IPS DF 4.7 (cell line): ENCODE data around the gene NUP160.
"Not testable (repeated sequence)": the region's sequence is repeated elsewhere in the genome, so short reads cannot be mapped to it uniquely, and the experiment has no call there.

Experiments
- DNase-seq: peaks from one replicate; pipeline ENCODE4 v3.0.0-alpha.2; 2013; ENCODE audit warnings: low spot score; ENCODE audit errors: extremely low read depth

NUP160 gene

GRCh38 chr11:47861728-47862127 lies 13.6 kb upstream of the NUP160 start:
- no peak for DNase-seq

- DNase-seq: no peak
Observed at GRCh38 chr11:47860536-47860935, 12.4 kb upstream of the NUP160 start.

- DNase-seq: no peak
Observed at GRCh38 chr11:47857892-47858543, 9.9 kb upstream of the NUP160 start.

- DNase-seq: no peak
Observed at GRCh38 chr11:47857485-47857884, 9.3 kb upstream of the NUP160 start.

- DNase-seq: no peak
Observed at GRCh38 chr11:47856186-47856585, 8.0 kb upstream of the NUP160 start.

- no peak for DNase-seq
Observed at GRCh38 chr11:47854667-47855066, 6.5 kb upstream of the NUP160 start.

GRCh38 chr11:47852053-47852452 lies 3.9 kb upstream of the NUP160 start:
- no peak for DNase-seq

GRCh38 chr11:47850337-47850736 lies 2.2 kb upstream of the NUP160 start:
- DNase-seq: no peak

- DNase-seq: no peak
Observed at GRCh38 chr11:47848700-47849155, 578 bp upstream of the NUP160 start.

GRCh38 chr11:47847537-47847891 lies 636 bp downstream of the NUP160 start:
- DNase-seq: no peak

- DNase-seq: no peak
Observed at GRCh38 chr11:47846998-47847397, 1.2 kb downstream of the NUP160 start.

- no peak for DNase-seq
Observed at GRCh38 chr11:47843361-47844055, 4.6 kb downstream of the NUP160 start.

GRCh38 chr11:47842749-47843148 lies 5.4 kb downstream of the NUP160 start:
- no peak for DNase-seq

GRCh38 chr11:47837929-47838328 lies 10.2 kb downstream of the NUP160 start:
- DNase-seq: no peak

GRCh38 chr11:47837292-47837691 lies 10.9 kb downstream of the NUP160 start:
- no peak for DNase-seq

- DNase-seq: not testable (repeated sequence)
Observed at GRCh38 chr11:47830013-47830412, 18.1 kb downstream of the NUP160 start.

- DNase-seq: no peak
Observed at GRCh38 chr11:47828284-47828683, 19.9 kb downstream of the NUP160 start.

GRCh38 chr11:47822664-47823063 lies 25.5 kb downstream of the NUP160 start:
- DNase-seq: not testable (repeated sequence)

- no peak for DNase-seq
Observed at GRCh38 chr11:47819743-47820142, 28.4 kb downstream of the NUP160 start.

- DNase-seq: no peak
Observed at GRCh38 chr11:47800759-47801158, 47.4 kb downstream of the NUP160 start.

- DNase-seq: no peak
Observed at GRCh38 chr11:47797633-47798032, 50.5 kb downstream of the NUP160 start.

GRCh38 chr11:47791774-47792430 lies 56.2 kb downstream of the NUP160 start:
- DNase-seq: no peak

- DNase-seq: not testable (repeated sequence)
Observed at GRCh38 chr11:47790017-47790416, 58.1 kb downstream of the NUP160 start.
